GM19463 (cell line): ENCODE results near the gene FCHSD2.

ENCODE experiments used
- ATAC-seq: cut with Tn5 transposase; IDR thresholded peaks from one replicate; pipeline ENCODE4 v1.9.1; 2021; ENCODE audit warnings: mild to moderate bottlenecking, moderate library complexity; ENCODE audit not compliant: unreplicated experiment

The FCHSD2 gene

DNA sequence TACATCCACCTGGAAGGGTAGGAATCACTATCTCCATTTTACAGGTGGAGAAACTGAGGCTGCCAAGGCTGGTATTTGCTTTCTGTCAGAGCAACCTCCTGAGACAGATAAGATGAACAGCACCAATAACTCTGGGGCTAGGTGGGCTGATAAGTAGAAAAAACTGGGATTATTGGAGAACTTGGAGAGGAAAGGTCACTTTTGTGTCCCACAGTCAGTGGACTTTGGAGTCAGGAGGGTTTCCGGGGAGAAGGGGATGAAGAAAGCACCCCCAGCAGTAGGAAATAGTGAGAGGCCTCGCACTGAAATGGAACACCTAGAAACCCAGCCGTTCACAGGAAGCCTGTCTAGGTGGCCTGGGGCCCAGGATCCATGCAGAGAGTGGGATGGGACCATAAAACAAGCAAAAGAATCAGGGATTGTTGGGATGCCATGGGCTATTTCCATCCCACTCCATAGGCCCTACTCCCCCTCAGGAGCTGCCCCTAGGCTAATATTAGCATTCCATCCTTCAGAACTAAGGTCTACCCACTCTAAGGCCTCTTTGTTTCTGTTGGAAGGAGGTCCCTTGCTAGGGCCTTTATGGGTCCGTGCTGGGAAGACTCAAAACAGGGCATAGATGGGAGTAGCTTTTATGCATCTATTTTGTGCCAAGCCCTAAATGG lies 31.0 kb upstream of the FCHSD2 start:
- ATAC-seq, result no peak

DNA sequence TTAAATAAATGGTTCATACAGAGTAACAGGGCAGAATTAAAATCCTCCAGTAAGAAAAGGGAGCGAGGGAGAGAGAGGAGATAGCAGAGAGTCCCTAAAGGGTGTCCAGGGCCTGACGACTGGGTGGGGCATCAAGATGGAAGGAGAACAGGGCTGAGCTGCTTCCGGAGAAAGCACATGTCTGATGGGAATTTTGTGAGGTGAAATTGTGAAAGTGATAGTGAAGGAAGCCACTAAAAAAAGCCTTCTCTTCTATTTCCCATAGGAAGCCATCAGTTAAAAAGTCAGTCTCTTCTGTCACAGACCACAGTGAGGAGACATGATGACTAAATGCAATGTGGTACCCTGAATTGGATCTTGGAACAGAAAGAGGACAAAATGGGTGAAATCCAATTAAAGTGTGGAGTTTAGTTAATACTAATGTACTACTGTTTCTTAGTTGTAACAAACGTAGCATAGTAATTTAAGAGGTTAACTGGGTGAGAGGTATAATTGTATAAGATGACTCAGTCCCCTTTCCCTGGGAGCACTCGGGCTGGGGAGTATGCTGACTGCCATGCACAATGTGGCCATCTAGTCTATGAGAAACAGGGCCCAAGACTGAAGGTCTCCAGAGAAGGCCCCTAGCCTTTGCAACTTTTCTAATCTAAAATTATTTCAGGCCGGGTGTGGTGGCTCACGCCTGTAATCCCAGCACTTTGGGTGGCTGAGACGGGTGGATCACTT lies 29.5 kb upstream of the FCHSD2 start:
- ATAC-seq, result no peak

DNA sequence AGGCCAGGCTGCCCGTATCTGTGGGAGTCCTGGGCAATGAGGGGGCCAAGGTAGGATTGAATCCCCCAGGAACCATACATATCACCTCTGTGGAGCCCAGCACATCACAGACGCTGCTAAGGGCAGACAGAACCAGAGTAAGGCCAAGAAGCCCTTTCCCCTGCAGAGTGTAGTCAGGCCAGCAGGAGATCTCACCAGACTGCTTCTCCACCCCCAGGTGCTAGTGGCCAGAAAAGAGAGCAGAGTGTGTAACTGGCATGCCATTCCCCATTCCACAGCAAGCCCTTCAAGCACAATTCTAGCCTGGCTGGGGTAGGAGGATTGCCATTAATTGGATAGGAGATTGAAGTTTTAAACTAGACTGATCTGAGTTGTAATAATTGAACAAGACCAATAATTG lies 28.0 kb upstream of the FCHSD2 start:
- ATAC-seq, result no peak

DNA sequence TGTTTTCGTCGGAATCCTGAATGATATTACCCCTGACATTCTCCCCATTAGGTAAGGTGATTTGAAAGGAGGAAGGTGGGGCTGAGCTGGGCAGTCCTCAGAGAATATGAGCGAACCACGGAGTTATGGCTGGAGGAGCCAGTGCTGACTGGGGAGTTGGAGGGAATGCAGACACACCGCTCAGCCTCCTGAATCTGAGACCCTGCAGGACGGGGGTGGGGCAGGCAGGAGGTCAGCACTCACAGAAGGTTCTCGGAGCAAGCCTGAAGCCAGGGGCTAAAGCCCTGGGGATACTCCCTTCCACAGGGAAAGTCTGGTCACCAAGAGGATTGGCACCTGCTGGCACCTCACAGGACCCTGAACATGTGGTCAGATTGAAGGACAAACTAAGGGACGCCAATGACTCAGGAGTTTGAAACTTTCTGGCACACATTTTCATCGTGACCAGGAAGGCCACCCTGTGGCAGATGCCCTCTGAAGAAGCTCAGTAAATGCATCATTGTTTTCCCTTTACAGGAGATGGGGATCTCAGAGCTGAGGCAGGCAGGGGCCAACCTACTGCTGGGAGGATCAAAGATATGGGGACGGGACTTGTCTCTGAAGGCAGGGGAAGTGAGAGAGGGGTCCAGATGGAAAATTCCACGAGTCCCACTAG lies 26.9 kb upstream of the FCHSD2 start:
- no peak for ATAC-seq

DNA sequence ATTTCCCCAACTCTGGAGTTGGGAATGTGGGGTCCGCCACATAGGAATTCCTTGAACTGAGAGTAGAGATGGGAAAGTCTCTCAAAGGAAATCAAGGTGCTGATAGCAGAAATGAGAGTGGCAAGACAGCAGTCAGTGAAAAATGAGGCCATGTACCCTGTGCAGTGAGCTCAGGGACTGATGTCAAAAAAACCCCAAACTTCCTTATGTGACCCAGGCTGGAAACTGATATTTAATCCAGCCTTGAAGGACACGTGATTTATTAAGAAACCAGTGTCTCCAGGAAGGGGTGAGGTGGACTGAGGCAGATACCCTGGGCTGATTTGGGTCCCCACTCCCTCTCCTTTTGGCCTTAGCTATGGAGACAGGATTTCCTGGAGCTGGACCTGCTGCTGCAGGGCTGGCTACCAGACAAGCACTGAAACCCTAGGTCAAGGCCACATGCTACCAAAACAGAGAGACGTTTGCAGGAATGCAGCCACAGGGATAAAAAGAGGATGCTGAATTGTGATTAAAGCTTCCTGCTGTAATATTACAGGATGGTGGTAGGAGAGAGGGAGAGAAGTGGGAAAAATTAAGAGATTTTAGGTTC lies 25.3 kb upstream of the FCHSD2 start:
- no peak for ATAC-seq

DNA sequence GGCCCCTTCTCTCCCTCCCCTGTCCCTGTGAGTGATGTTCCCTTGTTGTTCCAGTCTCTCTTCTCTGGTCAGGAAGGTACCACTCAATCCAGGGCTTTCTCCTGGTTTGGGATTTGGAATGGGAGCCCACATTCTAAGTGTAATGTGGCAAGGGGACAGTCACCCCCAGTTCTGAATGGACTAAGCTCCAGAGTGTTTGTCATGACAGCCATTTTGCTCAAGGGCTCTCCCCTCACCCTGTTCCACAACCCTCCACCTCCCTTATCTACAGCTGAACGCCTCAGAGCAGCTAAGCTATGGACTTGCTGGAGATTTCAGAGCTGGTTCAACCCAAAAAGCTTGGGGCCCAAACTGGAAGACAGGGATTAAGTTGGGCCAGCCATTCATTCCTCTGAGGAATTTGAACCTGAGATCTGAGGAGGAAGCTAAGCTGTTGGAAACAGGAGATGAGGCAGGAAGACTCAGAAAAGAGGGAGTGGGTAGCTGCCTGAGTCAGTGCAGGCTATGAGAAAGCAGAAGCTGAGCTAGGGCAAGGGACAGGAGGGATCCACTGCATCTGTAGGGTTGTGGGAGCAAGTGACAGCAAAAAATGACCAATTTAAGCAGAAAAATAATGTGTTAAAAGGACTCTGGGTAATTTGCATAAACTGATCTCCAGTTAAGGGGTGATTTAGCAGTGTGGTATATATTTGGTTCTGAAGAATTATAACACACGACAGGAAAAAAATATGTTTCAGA lies 22.9 kb upstream of the FCHSD2 start:
- no peak for ATAC-seq

DNA sequence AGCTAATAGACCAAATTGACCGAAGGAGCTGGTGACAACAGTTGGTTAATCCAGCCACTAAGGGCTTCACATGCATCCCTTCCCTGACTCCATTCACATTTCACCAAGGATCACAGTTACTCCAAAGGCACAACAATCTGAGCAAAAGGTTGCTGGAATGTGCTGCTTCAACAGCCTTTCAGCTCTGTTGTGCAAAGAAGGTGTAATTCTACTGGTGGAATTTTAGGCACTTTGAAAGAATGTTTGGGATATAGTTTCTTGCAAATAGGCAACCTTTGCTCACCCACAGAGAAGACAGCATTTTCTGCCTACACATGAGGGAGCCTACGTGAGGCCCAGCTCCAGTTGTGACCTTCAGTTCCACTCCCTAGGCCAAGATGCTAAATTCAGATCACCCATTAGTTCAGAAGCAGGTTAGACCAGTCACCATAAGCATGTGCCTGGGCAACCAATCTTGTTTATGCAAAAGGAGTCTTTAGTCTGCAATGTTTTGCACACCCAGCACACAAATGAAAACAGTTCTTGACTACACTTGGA lies 21.6 kb upstream of the FCHSD2 start:
- no peak for ATAC-seq

DNA sequence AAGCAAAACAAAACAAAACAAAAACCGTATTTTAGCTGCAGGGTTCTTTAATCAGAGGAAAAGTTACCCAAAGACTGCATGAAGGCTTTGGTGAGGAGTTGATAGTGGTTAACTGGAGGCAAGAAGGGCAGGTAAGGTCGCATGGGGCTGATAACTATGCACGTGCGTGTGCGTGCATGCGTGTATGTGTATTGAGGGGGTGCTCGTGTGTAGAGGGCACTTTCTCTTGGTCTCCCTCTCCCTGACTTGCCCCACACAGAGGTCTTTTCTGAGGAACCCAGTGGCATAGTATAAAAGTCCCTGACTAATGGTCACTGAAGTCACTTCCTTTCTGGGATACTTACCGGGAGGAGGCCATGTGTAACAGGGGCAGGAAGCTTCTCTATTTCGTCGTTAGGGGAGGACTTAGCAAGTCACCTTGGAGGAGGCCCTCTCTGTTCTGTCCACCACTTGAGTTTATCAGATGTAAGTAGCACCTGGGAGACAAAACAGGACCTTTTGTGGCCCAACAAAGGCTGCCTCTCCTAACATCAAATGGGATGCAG lies 20.1 kb upstream of the FCHSD2 start:
- no peak for ATAC-seq

DNA sequence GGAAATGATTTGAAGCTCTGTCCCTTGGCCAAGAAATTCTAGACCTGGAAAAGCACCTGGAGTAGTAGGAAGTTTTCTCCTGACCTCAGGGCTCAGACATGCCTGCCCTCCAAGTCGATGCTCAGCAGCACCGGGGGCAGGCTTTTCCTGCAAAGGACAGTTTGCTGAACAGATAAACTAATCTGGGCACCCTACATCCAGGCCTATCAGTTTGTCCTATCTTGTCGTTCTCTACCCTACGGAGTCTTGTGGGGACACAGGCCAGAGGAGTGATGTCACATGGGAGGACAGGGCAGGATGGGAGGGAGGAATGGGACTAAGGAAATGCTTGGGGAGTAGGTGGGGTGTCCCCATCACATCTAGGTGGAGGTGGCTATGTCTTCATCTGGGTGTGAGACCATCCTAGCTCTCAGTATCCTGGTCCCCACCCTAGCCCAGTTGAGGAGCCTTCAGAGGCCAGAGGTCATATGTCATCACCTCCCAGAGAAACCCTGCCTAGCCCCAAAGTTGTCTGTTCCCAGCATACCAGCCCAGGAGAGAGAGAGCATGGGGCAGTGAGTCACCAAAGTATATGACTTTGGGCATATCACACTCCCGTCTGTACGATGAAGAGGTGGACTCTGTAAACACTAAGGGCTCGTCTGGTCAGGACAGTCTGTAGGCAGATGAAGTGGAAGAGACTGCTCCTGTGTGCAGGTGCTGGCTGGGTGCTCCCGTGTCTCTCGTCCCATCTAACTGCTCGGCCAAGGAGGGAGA lies 18.1 kb upstream of the FCHSD2 start:
- ATAC-seq, result no peak

DNA sequence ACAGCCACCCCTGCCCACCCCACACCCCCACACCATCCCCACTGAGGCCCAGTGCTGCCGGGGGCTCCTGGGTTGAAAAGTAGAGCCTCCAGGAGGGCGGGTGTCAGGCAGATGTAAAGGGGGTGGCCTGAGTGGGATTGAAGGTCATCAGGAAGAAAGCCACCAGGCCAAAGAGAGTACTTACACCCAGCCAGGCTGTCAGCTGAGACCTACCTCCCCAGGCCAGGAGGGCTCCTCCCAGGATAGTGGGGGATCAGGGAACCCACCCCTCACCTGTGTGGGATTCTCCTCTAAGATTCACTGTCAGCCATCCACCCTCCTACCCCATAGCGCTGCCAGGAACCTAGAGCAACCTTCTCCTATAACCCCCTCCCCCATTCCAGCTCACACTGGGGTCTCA lies 17.2 kb upstream of the FCHSD2 start:
- ATAC-seq, result no peak

DNA sequence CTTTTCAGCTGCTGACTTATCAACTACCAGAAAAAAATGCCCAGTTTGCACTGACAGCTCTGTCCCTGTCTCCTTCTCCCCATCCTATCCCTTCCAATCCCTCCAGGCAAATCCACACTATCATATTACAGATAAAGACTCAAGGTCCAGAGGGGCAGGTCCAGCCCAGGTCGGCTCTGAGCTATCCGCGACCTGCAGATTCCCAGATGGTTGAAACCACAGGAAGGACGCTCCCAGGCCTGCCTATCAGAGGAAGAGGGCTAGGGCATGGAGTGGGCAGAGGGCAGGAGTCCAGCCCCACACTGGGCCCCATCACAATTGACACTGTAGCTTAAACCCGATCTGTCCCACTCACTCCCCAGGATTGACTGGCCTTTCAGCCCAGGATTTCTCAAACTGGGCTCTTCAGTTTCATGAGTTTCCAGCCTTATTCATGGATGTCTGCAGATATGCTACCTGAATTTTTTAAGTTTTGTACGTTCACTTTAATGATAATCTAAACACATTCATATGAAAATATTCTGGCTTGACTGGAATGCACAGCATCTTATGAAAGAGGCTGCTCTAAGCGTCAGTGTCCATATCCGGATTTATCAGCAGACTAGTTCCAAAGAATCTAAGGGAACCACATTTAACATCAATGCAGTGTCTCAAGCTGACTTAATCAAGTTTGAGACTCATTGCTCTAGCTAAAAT lies 16.4 kb upstream of the FCHSD2 start:
- ATAC-seq, result no peak

DNA sequence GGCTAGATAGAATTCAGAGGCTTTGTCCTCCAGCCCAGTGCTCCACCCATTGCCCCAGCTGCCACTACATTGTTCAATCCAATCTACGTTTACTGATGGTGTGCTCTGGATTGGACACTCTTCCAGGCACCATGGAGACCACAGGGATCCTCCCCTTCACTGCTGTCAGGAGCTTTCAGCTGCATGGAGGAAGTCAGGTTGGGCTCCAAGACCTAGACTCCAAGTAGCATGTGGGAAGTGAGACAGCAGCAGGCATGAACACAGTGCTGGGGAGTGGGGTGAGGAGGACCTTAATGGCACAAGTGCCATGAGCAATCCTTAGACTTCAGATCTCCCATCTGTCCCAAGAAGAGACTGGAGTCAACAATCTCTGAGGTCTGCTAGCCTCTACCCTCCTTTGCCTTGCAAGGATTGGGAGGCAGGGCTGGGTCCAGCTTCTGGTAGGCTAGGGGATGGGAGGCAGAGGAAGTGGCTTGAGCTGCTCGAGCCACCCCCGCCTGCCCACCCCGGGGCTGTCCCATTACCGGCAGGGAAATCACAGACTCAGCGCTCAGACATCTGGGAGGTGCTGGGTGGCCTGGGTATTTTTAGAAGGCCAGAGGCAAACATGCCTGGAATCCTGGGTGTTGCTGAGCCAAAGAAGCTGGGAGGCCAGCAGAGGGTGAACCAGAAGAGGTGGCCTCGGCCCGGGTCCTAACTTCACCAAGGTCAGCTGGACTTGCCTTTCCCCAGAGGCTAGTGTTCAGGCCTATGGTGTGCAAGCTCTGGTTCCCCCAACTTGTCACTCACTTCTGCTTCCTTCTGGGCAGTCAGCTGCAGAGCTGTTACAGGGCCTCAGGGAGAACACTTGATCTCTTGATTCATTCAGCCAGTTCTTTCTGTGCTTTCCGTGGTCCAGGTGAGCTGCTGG lies 15.2 kb upstream of the FCHSD2 start:
- peak; percentile 42 for ATAC-seq

DNA sequence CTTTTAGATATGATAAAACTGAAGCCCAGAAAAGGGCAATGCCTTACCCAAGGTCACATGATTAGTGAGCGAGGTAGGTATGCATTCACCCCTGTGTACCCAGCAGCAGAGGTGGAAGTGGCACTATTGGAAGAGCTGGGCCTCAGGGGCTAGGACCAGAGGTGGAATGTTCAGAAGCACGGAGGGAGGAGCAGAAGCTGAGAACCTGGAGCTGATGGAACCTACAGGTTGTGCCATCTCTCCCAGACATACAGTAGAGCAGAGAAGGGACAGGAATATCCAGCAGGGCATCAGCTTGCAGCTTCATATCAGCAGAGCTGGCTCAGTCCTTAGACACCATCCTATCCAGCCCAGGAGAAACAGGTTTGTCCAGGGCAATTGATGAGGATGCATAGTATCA lies 14.6 kb upstream of the FCHSD2 start:
- ATAC-seq, result no peak

DNA sequence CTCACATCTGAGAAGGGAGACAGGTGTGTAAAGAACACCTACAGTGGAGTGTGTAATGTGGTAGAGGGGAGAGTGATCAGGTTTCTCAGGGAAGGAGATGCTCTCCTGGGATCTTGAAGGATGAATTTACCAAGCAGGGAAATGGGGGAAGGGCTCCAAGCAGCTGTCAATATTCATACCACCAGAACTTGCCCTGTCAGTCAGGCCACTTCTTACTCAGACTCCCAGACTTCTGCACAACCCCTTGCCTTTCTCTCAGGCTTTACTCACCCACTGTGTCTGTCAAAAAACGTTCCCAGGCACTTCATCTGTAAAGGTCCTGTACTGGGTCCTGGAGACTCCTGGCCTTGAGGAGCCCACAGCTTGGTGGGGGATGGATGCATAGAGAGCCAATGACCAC lies 14.0 kb upstream of the FCHSD2 start:
- no peak for ATAC-seq

DNA sequence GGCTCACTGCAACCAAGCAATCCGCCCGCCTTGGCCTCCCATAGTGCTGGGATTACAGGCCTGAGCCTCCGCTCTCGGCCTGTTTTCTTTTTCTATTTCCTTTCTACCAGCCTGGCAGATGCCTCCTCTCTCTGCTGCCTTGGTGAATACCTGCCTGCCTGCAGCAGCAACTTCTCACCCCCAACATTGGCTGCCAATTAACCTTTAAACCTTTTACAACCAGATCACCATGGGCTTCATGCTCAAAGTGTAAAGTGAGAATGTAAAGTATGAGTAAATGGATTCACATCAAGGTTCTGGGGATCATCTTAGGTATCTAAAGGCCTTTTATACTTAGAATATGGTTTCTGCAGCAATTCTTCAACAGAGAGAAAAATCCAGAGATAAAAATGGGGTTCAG lies 13.0 kb upstream of the FCHSD2 start:
- ATAC-seq, result no peak

DNA sequence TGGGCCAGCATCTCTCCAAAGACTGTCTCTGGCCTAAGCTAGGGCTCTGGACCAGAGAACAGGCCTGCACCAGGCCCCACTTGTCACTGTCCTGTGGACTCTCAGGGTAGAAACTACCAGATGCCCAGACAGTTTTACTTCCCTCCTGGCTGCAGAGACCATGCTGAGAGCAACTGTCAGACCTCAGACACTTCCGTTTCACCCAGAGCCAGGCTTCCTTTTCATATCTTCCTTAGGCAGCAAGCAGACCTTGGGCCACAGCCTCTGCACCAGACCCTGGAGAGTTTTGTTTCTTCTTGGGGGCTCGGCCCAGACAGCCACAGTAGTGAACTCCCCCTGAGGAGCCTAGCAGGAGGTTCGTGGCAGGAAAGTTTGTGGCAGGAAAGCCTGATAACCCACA lies 12.1 kb upstream of the FCHSD2 start:
- ATAC-seq, result peak; percentile 36

DNA sequence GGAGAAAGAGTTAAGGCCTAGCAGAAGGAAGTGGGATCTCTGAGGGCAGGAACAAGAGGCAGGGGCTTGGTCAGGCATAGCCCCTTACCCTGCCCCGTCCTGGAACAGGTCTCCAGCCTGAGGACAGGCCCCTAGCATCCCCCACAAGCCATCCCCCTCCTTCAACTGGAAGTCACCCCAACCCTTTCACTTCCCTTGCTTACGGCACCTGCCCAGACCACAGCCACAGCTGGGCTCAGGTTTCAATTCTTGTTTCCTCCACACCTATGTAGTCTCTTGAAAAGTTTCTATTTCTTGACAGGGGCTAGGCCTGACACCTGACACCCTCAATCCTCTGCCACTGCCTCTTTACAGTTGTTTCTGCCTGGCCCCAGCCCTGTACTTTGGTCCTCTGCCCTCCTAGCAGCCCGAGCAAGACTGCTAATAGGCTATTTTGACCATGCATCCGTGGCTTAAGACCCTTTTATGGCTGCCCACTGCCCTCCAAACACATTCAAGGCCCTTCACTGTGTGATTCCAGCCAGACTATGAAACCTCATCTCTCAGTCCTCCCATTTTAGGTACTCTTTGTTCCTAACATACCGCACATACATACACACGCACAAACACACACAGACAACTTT lies 10.9 kb upstream of the FCHSD2 start:
- ATAC-seq, result peak; percentile 59
